B cell (primary cell): ENCODE measurements around the gene EPHB4.

Experiments used
- CTCF ChIP-seq: fragments of 200-600 bp; IDR thresholded peaks from one replicate; pipeline ENCODE4 v1.8.0; 2022; ENCODE audit warnings: antibody characterized with exemption, mild to moderate bottlenecking
- EZH2 ChIP-seq: IDR thresholded peaks from 2 replicates; pipeline ENCODE4 v1.6.1; 2012; ENCODE audit warnings: borderline replicate concordance, low read depth, mild to moderate bottlenecking, moderate library complexity, low read length; ENCODE audit not compliant: insufficient read depth, poor library complexity, severe bottlenecking

GRCh38 chr7:100825215-100825671 lies 2.1 kb downstream of the EPHB4 start:
- TF ChIP-seq CTCF = no peak
- TF ChIP-seq EZH2 = no peak
